Glomerular visceral epithelial cell (primary cell): ENCODE data around the gene ERGIC3.

Experiments
- DNase-seq: peaks from one replicate; pipeline ENCODE4 v3.0.0-alpha.2; 2016; ENCODE audit errors: extremely low spot score

The ERGIC3 gene

GRCh38 chr20:35598476-35598875, 56.6 kb downstream of the ERGIC3 start:
- no peak for DNase-seq

GRCh38 chr20:35598899-35599775, 57.3 kb downstream of the ERGIC3 start:
- DNase-seq: no peak

- DNase-seq: no peak
These were observed 57.9 kb downstream of the ERGIC3 start for GRCh38 chr20:35599776-35600120.

GRCh38 chr20:35600176-35600992, 58.5 kb downstream of the ERGIC3 start:
- no peak for DNase-seq

- peak; percentile 69 for DNase-seq
These were observed 59.4 kb downstream of the ERGIC3 start for GRCh38 chr20:35600993-35601973.

GRCh38 chr20:35601990-35602389, 60.1 kb downstream of the ERGIC3 start:
- no peak for DNase-seq

GRCh38 chr20:35602851-35603495, 61.1 kb downstream of the ERGIC3 start:
- DNase-seq: no peak

GRCh38 chr20:35603695-35604448, 62.0 kb downstream of the ERGIC3 start:
- DNase-seq: peak; percentile 54

- no peak for DNase-seq
These were observed 62.5 kb downstream of the ERGIC3 start for GRCh38 chr20:35604449-35604747.

- DNase-seq: no peak
These were observed 64.2 kb downstream of the ERGIC3 start for GRCh38 chr20:35606127-35606526.
